GM10248 (cell line): ENCODE data around the gene ENOX1.

Experiments
- CTCF ChIA-PET: fragments of 300-600 bp; sonication (Branson Sonifier 250); formaldehyde crosslinking; extraction: SDS; loops from one replicate; lab custom pipeline; 2021; ENCODE audit warnings: antibody characterized with exemption; lab: Yijun Ruan, JAX
- POLR2A ChIA-PET: fragments of 350-650 bp; sonication (Branson Sonifier 250); formaldehyde crosslinking; extraction: SDS; loops from one replicate; lab custom pipeline; 2020; ENCODE audit warnings: antibody characterized with exemption; lab: Yijun Ruan, JAX
- DNase-seq: peaks from one replicate; pipeline ENCODE4 v3.0.0; 2012; ENCODE audit errors: extremely low spot score
- CTCF ChIP-seq: IDR thresholded peaks from 2 replicates; pipeline ENCODE4 v1.5.1; 2012; ENCODE audit warnings: mild to moderate bottlenecking, low read depth; ENCODE audit errors: extremely low read depth, missing control alignments, control extremely low read depth

Gene ENOX1

GRCh38 chr13:43492745-43493144 lies 294.0 kb downstream of the ENOX1 start:
- no peak for DNase-seq
- TF ChIP-seq CTCF = no peak
- CTCF ChIA-PET = interaction anchor here (1.9 kb wide), 1 partner anchor 13 kb away, joined by 4 read pairs; no protein-coding TSS in a partner anchor
- POLR2A ChIA-PET = no interaction called here

- POLR2A ChIA-PET = no interaction called here
- CTCF ChIA-PET = interaction anchor here (1.9 kb wide), 1 partner anchor 13 kb away, joined by 4 read pairs; no protein-coding TSS in a partner anchor
Measured at GRCh38 chr13:43492311-43492710, 294.5 kb downstream of the ENOX1 start.

GRCh38 chr13:43489233-43489632 lies 297.5 kb downstream of the ENOX1 start:
- ChIA-PET CTCF (interaction anchor here (1.4 to 2.4 kb wide), 2 partner anchors 10 to 12 kb away, joined by 3 to 7 read pairs; no protein-coding TSS in a partner anchor), POLR2A (no interaction called here)
- no peak for TF ChIP-seq CTCF
- DNase-seq = no peak

More at GRCh38 chr13:43492311-43492710, 294.5 kb downstream of the ENOX1 start:
- TF ChIP-seq CTCF = no peak
- no peak for DNase-seq

DNA sequence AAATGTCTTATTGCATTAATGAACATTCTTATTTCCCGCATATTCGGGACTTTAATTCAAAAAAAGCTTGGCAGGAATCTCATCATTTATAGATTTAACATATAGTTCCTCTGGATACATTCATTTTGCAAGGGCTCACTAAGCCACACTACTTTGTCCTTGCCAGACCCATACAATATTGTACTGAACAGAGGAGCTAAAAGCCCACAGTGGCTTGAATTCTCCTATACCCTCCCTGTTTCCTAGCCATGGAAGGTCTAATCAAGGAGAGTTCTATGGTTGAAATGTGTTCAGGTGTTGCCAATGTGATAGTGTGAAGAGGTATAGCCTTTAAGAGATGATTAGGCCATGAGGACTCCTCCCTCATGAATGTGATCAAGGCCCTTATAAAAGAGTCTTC lies 298.9 kb downstream of the ENOX1 start:
- DNase-seq = no peak
- POLR2A ChIA-PET = no interaction called here
- TF ChIP-seq CTCF = no peak
- CTCF ChIA-PET = interaction anchor here (2.4 kb wide), 1 partner anchor 11 kb away, joined by 7 read pairs; no protein-coding TSS in a partner anchor

- no peak for DNase-seq
- TF ChIP-seq CTCF = no peak
- ChIA-PET CTCF (interaction anchor here (2.4 kb wide), 1 partner anchor 10 kb away, joined by 7 read pairs; no protein-coding TSS in a partner anchor), POLR2A (no interaction called here)
Measured at GRCh38 chr13:43487461-43487860, 299.3 kb downstream of the ENOX1 start.

GRCh38 chr13:43484432-43485225 lies 302.1 kb downstream of the ENOX1 start:
- no peak for TF ChIP-seq CTCF
- CTCF ChIA-PET = interaction anchor here (1.2 kb wide), 1 partner anchor 16 kb away, joined by 3 read pairs; no protein-coding TSS in a partner anchor
- POLR2A ChIA-PET = no interaction called here
- DNase-seq = no peak
